Measurements from ENCODE around the gene DNAH17.

DNAH17 gene

GRCh38 chr17:78571329-78571728, 5.9 kb downstream of the DNAH17 start:
- no peak for DNase-seq

- no peak for DNase-seq
Measured at GRCh38 chr17:78568494-78569115, 8.6 kb downstream of the DNAH17 start.

GRCh38 chr17:78567991-78568390, 9.2 kb downstream of the DNAH17 start:
- DNase-seq: no peak

GRCh38 chr17:78566947-78567346, 10.2 kb downstream of the DNAH17 start:
- no peak for DNase-seq

DNA sequence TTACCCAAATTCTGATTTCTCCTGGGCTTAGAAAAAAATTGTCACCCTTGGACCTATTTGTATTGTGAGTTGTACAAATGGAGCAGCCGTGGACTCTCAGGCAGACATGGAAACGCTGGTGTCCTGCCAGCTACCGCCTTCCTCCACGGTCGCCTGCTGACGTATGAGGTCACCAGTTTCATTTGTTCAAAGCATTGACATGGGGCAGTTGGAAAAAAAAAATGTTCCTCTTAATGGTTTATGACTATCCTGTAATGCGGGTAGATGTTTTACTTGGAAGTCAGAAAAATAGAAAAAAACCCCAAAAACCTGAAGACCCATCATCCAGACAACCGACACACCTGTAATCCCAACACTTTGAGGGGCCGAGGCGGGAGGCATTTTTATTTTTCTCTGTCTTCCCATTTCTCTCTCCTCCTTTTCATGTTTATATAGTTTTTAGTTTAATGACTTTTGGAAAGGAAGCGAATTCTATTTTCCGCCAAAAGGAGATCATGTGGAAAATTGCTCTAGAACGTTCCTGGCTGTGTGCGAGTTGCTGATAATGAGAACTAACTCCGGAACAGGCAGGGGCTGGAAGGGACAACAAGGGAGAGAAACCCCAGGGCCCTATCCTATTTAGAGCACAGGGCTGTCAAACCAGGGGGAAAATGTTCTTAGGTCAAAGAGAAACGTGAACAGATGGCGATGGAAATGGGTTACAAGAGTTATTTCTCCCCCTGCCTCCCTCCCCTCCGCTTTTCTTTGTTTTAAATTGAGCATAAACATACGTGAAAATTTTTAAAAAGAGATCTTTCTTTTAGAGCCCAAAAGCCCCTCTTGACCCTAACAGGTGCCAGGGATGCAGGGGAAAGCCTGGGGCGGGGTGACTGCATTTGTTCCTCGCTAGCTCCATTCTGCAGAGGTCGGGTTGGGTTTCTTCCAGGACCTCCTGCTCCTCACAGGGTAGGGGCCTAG, 13.7 kb downstream of the DNAH17 start:
- DNase-seq: no peak

DNA sequence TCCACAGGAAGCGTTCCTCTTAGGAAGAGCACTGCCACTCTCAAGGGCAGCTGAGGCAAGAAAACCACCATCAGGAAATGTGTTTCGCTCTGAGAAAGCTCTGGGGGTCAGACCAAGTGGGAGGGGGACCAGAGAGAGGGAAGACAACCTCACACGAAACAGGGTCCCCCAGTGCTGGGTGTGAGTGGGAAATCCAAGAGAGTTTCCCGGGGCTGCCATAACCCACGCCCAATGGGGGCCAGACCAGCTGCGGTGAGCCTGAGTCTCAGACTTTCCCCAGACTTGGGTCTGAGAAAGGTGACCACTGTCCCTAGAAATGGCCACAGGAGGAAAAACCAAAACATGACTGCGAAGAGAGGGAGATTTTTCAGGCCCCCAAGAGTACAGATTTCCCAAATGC, 14.5 kb downstream of the DNAH17 start:
- no peak for DNase-seq

- DNase-seq: no peak
Measured at GRCh38 chr17:78561166-78561565, 16.0 kb downstream of the DNAH17 start.

DNA sequence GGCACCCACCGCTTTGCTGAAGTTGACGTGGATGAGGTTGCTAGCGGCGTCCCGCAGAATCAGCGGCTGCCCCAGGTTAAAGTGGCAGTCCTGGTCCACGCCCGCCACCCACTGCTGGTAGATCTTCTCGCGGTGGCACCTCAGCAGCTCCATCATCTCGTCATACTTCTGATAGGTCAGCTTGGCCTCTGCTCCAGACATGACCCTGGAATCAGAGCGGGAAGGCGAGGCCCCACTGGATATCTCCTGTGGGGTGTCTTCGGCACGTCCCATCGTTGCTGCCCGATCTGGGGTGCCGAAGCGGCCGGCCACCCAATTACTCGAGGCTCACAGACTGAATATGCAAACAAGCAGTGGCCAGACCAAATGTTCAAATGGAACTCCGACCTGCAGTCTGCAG, 16.5 kb downstream of the DNAH17 start:
- no peak for DNase-seq

GRCh38 chr17:78559749-78560368, 17.3 kb downstream of the DNAH17 start:
- DNase-seq: peak; percentile 28

DNA sequence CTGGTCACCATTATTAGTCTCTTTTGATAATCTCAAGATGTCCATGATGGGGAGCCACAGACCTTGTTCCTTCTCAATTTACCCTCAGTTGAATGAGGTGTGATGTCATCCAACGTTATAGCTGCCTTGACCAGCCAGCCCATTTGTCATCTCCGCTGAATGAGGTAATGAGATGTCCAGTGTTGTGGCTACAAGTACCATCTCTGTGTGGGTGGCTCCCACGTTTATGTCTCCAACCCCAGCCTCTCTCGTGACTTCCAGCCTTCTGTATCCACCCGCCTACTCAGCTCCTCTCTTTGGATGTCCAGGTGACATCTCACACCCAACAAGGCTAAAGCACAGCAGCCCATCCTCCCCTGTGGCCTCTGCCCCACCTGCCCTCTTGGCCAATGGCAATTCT, 18.2 kb downstream of the DNAH17 start:
- DNase-seq: no peak

- no peak for DNase-seq
Measured at GRCh38 chr17:78558181-78558850, 18.9 kb downstream of the DNAH17 start.

DNA sequence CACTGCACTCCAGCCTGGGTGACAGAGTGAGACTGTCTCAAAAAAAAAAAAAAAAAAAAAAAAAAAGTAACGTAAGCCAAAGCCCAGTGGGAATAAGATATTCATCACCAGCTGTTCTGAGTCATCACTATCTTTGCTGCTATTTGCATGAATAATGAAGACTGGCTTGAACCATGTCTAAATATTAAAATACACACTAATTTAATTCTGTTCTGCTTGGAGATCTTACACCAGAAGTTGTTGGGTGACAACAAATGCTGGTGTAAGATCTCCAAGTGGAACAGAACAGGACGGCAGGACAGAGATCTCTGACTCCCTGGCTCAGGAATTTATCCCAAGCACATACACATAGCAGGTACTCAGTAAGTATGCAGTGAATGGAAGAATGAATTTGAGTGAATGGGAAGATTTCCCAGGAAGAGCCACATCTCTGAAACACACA, 19.6 kb downstream of the DNAH17 start:
- DNase-seq: no peak

- no peak for DNase-seq
Measured at GRCh38 chr17:78556812-78557211, 20.4 kb downstream of the DNAH17 start.

DNA sequence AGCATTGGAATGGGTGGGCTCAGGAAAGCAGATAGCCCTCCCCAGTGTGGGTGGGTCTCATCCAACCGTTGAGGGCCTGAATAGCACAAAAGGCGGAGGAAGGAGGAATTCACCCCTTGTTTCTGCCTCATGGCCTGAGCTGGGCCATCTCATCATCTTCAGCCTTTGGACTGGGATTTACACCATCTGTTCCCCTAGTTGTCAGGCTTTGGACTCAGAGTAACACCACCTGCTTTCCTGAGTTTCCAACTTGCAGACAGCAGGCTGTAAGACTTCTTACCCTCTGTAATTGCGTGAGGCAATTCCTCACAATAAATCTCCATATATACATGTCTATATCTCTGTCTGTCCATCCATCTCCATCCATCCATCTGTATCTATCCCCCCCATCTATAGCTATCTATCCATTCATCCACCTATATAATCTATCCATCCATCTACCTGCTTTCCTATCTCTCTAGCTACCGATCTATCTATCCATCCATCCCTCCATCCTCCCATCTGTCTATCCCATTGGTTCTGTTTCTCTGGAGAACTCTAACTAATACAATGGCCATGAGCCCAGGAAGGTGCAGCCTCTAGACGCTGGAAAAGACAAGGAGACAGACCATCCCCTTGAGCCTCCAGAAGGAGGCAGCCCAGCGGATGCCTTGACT, 21.3 kb downstream of the DNAH17 start:
- DNase-seq: peak; percentile 74

- no peak for DNase-seq
Measured at GRCh38 chr17:78550464-78550863, 26.7 kb downstream of the DNAH17 start.

DNA sequence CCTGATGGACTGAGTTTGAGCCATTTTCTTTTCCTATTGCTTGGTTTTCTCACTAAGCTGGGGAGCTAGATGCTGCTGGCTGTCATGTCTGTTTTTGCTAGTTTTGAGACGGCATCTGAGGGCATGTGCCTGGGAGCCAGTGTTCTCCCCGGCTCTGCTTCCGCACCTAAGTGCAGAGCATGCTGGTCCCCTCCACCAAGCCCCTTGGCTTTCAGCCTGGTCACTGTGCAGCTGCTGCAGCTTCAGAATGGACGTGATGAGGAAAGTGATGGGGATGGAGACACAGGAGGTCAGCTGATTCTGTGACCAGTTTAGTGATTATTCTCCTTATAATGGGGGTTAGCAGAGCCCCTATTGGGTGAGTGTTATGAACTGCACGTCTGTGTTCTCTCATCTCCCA, 28.5 kb downstream of the DNAH17 start:
- DNase-seq: no peak

DNA sequence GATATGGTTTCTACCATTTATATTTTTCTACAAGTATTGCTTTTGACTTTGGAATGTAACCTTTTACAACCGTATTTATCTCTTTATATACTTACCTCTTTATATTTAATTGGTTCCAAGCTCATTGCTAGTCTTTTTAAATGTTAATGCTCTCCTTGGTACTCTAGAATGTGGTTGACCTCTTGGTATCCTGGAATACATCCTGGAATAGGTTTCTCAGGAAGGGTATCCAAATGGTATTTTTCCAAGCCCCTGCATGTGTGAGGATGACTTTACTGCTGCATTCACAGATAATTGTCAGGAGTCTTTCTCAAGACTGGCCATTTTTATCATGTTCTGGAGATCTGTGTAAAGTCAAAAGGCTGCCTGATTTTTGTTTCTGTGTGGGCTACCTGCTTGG, 30.2 kb downstream of the DNAH17 start:
- DNase-seq: no peak

- no peak for DNase-seq
Measured at GRCh38 chr17:78546476-78546875, 30.7 kb downstream of the DNAH17 start.

GRCh38 chr17:78544881-78545755, 32.1 kb downstream of the DNAH17 start:
- DNase-seq: no peak

DNA sequence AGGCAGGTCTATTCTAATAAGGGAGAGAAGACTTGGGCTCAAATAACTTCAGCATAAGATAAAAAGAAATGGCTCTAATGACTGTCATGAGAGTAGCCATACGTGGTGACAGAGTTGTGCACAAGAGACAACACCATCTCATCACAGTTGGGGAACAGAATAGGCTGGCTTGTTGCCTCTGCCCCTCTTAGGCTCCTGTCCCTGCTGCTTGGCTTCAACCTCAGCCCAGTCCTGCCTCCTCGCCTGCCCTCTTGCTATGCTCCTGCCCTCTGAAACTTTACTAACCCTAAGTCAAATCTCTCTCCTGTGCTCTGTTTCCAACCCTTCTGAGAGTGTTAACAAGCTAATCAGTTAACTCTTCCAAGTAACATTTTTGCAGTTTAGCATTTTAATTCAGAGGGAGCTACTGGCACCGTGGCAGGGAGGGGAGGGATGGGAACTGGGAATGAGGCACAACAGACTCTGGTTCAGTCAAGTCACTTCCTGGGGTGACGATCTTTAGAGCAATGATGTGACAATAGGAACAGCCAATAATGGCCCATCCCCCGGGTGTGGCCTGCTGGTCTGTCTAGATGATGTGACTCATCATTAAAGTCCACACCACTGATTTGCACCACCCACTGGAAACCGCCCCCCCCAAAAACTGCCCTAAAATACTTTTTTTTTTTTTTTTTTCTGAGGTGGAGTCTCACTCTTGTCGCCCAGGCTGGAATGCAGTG, 35.5 kb downstream of the DNAH17 start:
- DNase-seq: no peak

GRCh38 chr17:78539781-78540180, 37.4 kb downstream of the DNAH17 start:
- no peak for DNase-seq

Data from NCI-H82 (cell line).